HG03354 (cell line): Measurements from ENCODE around the gene ERCC2.
A peak's percentile ranks its signal among the peaks of the same experiment; 100 is the strongest.
"Not testable (repeated sequence)": the region's sequence is repeated elsewhere in the genome, so short reads cannot be mapped to it uniquely, and the experiment has no call there.

ENCODE experiments used
- ATAC-seq: cut with Tn5 transposase; IDR thresholded peaks from one replicate; pipeline ENCODE4 v1.9.1; 2021; ENCODE audit warnings: mild to moderate bottlenecking; ENCODE audit not compliant: unreplicated experiment, poor library complexity, severe bottlenecking

Gene ERCC2

GRCh38 chr19:45370410-45371204 lies at the start of gene ERCC2:
TSS of gene ERCC2 (minus strand) at chr19:45370573. CDS start at chr19:45370540, 33 bp downstream.
- ATAC-seq = peak; percentile 94

- ATAC-seq = no peak
Observed at GRCh38 chr19:45419895-45420294, 49.5 kb upstream of the ERCC2 start.

GRCh38 chr19:45419396-45419795 lies 49.0 kb upstream of the ERCC2 start:
- peak; percentile 61 for ATAC-seq

GRCh38 chr19:45418802-45419201 lies 48.4 kb upstream of the ERCC2 start:
- no peak for ATAC-seq

GRCh38 chr19:45417151-45417550 lies 46.8 kb upstream of the ERCC2 start:
- ATAC-seq = no peak

GRCh38 chr19:45414468-45414867 lies 44.1 kb upstream of the ERCC2 start:
- no peak for ATAC-seq

GRCh38 chr19:45413497-45413896 lies 43.1 kb upstream of the ERCC2 start:
- no peak for ATAC-seq

- ATAC-seq = not testable (repeated sequence)
Observed at GRCh38 chr19:45410330-45410729, 40.0 kb upstream of the ERCC2 start.

- ATAC-seq = no peak
Observed at GRCh38 chr19:45409557-45409920, 39.2 kb upstream of the ERCC2 start.

GRCh38 chr19:45408830-45409556 lies 38.6 kb upstream of the ERCC2 start:
- ATAC-seq = no peak

- ATAC-seq = no peak
Observed at GRCh38 chr19:45408121-45408520, 37.7 kb upstream of the ERCC2 start.

GRCh38 chr19:45407585-45407984 lies 37.2 kb upstream of the ERCC2 start:
- not testable (repeated sequence) for ATAC-seq

GRCh38 chr19:45407091-45407375 lies 36.7 kb upstream of the ERCC2 start:
- no peak for ATAC-seq

- ATAC-seq = peak; percentile 69
Observed at GRCh38 chr19:45406226-45407090, 36.1 kb upstream of the ERCC2 start, which contains the start of gene POLR1G. TSS of gene POLR1G (plus strand) at chr19:45406644. CDS start at chr19:45406697, 53 bp downstream.

- peak; percentile 47 for ATAC-seq
Observed at GRCh38 chr19:45405435-45406225, 35.3 kb upstream of the ERCC2 start.

GRCh38 chr19:45404557-45405434 lies 34.4 kb upstream of the ERCC2 start, which contains the start of gene PPP1R13L:
TSS of gene PPP1R13L (minus strand) at chr19:45405069. CDS start at chr19:45398318, 6,751 bp downstream.
- ATAC-seq = peak; percentile 40

GRCh38 chr19:45403781-45404556 lies 33.6 kb upstream of the ERCC2 start:
- no peak for ATAC-seq

GRCh38 chr19:45403272-45403671 lies 32.9 kb upstream of the ERCC2 start:
- no peak for ATAC-seq
